Daoy (cell line): Measurements from ENCODE around the gene CDH26. TPM values are rescaled to one million over a fixed set of nuclear protein-coding genes. Genes with fewer than 3 reads are reported as not detected.

Experiments
- DNase-seq: peaks from one replicate; pipeline ENCODE4 v3.0.0-alpha.2; 2015; ENCODE audit warnings: low read depth
- total RNA-seq: library from RNA; depleted of rRNA; stranded (reverse); fragments of >200 nt; shearing (Covaris generic); gene quantifications from 2 replicates; pipeline ENCODE4 v1.2.3, GENCODE V29; 2014; rRNA removed

The CDH26 gene
- total RNA-seq, 1 experiment from 2014 or later = 0.29 TPM

GRCh38 chr20:60062431-60063047 is 104.3 kb downstream of the CDH26 start:
- DNase-seq = peak; percentile 15

- peak; percentile 28 for DNase-seq
Measured at GRCh38 chr20:60063048-60063451, 104.8 kb downstream of the CDH26 start.

- DNase-seq = no peak
Measured at GRCh38 chr20:60063739-60064380, 105.6 kb downstream of the CDH26 start.

Other genes with a start within 250 kb of the CDH26 start
- 1.7 TPM in 1 of 2 replicates, not detected in the other for gene SYCP2, start 24.8 kb upstream of the CDH26 start, total RNA-seq
- gene PPP1R3D, start 18.1 kb upstream of the CDH26 start, total RNA-seq = 2.3 and 2.5 TPM in 2 replicates
- 4.9 and 5.4 TPM in 2 replicates for gene FAM217B, start 18.0 kb upstream of the CDH26 start, total RNA-seq